Activated T-cell treated with anti-CD3 and anti-CD28 coated beads, Interleukin-2, amount 50 U/mL, for 72 hours (primary cell): ENCODE measurements around the gene ZNF516. TPM values are rescaled to one million over a fixed set of nuclear protein-coding genes. Genes with fewer than 3 reads are reported as not detected.

Experiments used
- ATAC-seq, 2 donors: fragments of 150-1000 bp; cut with Tn5 transposase; replicated peaks in 1 of 2; 2 replicates each; pipeline ENCODE4 v1.10.0; 2021; ENCODE audit warnings: moderate library complexity in 2 of 2, mild to moderate bottlenecking in 1 of 2
- DNase-seq, 2 donors: peaks; one replicate each; pipeline ENCODE4 v3.0.0; 2021 to 2022; ENCODE audit warnings: mixed read lengths in 1 of 2
- H3K27ac Mint-ChIP-seq: one replicate; pipeline ENCODE4 v1.8.0; 2022; ENCODE audit warnings: mild to moderate bottlenecking, moderate library complexity, mixed read lengths
- H3K27me3 Mint-ChIP-seq: one replicate; pipeline ENCODE4 v1.8.0; 2022; ENCODE audit warnings: low read depth, mixed read lengths
- H3K36me3 Mint-ChIP-seq, 2 donors: one replicate each; pipeline ENCODE4 v1.8.0; 2022; ENCODE audit warnings: mixed read lengths in 2 of 2, mild to moderate bottlenecking in 1 of 2; ENCODE audit not compliant: insufficient read depth in 2 of 2
- H3K4me1 Mint-ChIP-seq: one replicate; pipeline ENCODE4 v1.8.0; 2022; ENCODE audit warnings: low read depth, mixed read lengths
- H3K4me3 Mint-ChIP-seq, 2 donors: one replicate each; pipeline ENCODE4 v1.8.0; 2022; ENCODE audit warnings: mild to moderate bottlenecking in 2 of 2, mixed read lengths in 2 of 2, moderate library complexity in 2 of 2
- H3K9me3 Mint-ChIP-seq, 2 donors: one replicate each; pipeline ENCODE4 v1.8.0; 2022; ENCODE audit warnings: mixed read lengths in 2 of 2
- total RNA-seq, 2 donors: library from RNA; stranded (reverse); gene quantifications; one replicate each; pipeline ENCODE4 v1.2.3, GENCODE V29; 2022

ZNF516 gene
- total RNA-seq, 2 donors from 2014 or later, result 13.2 to 13.9 TPM

GRCh38 chr18:76314015-76314414 lies 181.0 kb downstream of the ZNF516 start:
- H3K4me3 Mint-ChIP-seq, result no peak overlapping the region
- H3K27ac Mint-ChIP-seq, result no peak overlapping the region
- no peaks in the 10 kb centered on the region for H3K36me3 Mint-ChIP-seq
- H3K9me3 Mint-ChIP-seq, result no peaks in the 10 kb centered on the region
- no peak for DNase-seq
- no peak for ATAC-seq
- H3K4me1 Mint-ChIP-seq, result no peaks in the 10 kb centered on the region
- peaks cover 16% of the 10 kb centered on the region for H3K27me3 Mint-ChIP-seq
